Measurements from ENCODE around the gene AP1G1. TPM values are rescaled to one million over a fixed set of nuclear protein-coding genes. Genes with fewer than 3 reads are reported as not detected.

The AP1G1 gene
- total RNA-seq, 1 experiment from 2014 or later: 51.2 TPM

DNA sequence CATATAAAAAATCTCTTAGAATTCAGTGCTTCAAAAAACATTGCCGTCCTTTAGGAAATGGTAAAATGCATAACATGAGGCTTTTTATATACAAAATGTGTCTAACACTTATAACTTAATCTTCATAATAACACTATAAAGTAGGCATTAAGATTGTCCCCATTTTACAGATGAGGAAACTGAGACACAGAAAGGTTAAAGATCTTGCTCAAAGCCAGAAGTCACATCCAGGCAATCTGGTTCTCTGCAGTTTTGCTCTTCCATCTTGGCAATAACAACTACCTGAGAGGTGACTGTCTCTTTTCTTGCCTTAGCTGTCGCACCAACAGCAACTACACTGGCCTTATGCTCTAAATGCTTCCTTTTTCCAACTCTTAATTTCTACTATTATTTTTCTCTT is 24.5 kb downstream of the AP1G1 start:
- H4K20me1 ChIP-seq (ENCODE audit: low read length): 0 out of 2 replicates have a peak, but pooled peaks cover 5% of the 10 kb centered on the region
- no peaks in the 10 kb centered on the region for H3F3A ChIP-seq (ENCODE audit: low read length, unreplicated experiment)
- TF ChIP-seq, protein P1, sequence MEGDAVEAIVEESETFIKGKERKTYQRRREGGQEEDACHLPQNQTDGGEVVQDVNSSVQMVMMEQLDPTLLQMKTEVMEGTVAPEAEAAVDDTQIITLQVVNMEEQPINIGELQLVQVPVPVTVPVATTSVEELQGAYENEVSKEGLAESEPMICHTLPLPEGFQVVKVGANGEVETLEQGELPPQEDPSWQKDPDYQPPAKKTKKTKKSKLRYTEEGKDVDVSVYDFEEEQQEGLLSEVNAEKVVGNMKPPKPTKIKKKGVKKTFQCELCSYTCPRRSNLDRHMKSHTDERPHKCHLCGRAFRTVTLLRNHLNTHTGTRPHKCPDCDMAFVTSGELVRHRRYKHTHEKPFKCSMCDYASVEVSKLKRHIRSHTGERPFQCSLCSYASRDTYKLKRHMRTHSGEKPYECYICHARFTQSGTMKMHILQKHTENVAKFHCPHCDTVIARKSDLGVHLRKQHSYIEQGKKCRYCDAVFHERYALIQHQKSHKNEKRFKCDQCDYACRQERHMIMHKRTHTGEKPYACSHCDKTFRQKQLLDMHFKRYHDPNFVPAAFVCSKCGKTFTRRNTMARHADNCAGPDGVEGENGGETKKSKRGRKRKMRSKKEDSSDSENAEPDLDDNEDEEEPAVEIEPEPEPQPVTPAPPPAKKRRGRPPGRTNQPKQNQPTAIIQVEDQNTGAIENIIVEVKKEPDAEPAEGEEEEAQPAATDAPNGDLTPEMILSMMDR (conservative IDR thresholded peaks at IDR 0.05; ENCODE audit: low read depth, low read length): no peak
- TF ChIP-seq EZH2phosphoT487 (IDR thresholded peaks at IDR 0.05; ENCODE audit: borderline replicate concordance, low read length) (no peak), EZH2 (IDR thresholded peaks at IDR 0.05; ENCODE audit: low read length, unreplicated experiment) (no peak)
- no peak overlapping the region for H3K4me3 ChIP-seq (ENCODE audit: low read length)
- peaks cover 13% of the 10 kb centered on the region; the same call in 1 of the 2 replicates for H3K36me3 ChIP-seq (ENCODE audit: low read depth, low read length)
- intact Hi-C loops (cut with micrococcal nuclease): no loop called here
- H2AFZ ChIP-seq (ENCODE audit: low read length): no peak overlapping the region
- H3K27ac ChIP-seq (ENCODE audit: low read length): no peak overlapping the region
- no peak overlapping the region for H3K4me2 ChIP-seq (ENCODE audit: low read length)
- ChIA-PET POLR2A (ENCODE audit: unreplicated experiment) (no interaction called here), CTCF (no interaction called here)
- H3K79me2 ChIP-seq (ENCODE audit: low read length): peaks cover 59% of the 10 kb centered on the region
- BruUV-seq (replicated peaks): no TSS peak
- ATAC-seq (no peak), DNase-seq (no peak)
- no peaks in the 10 kb centered on the region for H3K9me2 ChIP-seq (replicated peaks; ENCODE audit: low read length)
- H3K9me3 ChIP-seq (ENCODE audit: low read length): no peaks in the 10 kb centered on the region
- peaks cover 11% of the 10 kb centered on the region for H3K4me1 ChIP-seq (ENCODE audit: insufficient read depth, low read length)
- no peak overlapping the region for H3K9ac ChIP-seq (ENCODE audit: low read length)
- no peaks in the 10 kb centered on the region for H3K27me3 ChIP-seq (ENCODE audit: low read length)

DNA sequence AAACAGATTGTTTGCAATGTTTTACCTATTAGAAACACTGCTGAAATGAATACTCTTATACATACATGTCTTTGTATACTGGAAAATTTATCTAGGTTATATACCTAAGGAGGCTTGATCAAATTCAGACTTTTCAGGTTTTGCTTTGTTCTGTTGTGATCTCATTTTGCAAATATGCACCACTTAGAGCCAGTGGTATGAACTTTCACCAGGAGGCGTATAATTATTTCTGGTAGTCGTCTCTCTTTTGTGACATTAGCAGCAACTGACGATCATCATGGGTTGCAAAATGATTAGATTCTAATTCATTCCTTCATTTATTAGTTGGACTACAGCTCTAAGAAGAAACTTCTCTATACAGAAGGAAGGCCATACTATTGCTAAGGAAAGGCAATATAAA is 26.9 kb downstream of the AP1G1 start:
- Histone ChIP-seq H3K27ac (ENCODE audit: low read length) (0 out of 2 replicates have a peak overlapping the region, but pooled peaks have one; percentile 7), H3K27me3 (ENCODE audit: low read length) (no peaks in the 10 kb centered on the region), H3K9me2 (replicated peaks; ENCODE audit: low read length) (no peaks in the 10 kb centered on the region), H3K4me1 (ENCODE audit: insufficient read depth, low read length) (peaks cover 11% of the 10 kb centered on the region), H3K79me2 (ENCODE audit: low read length) (peaks cover 60% of the 10 kb centered on the region), H3K36me3 (ENCODE audit: low read depth, low read length) (no peaks in the 10 kb centered on the region; the same call in 1 of the 2 replicates), H3K4me3 (ENCODE audit: low read length) (no peak overlapping the region), H3K4me2 (ENCODE audit: low read length) (peak overlapping the region; percentile 7), H3F3A (ENCODE audit: low read length, unreplicated experiment) (no peaks in the 10 kb centered on the region), H2AFZ (ENCODE audit: low read length) (no peak overlapping the region), H3K9me3 (ENCODE audit: low read length) (no peaks in the 10 kb centered on the region), H4K20me1 (ENCODE audit: low read length) (0 out of 2 replicates have a peak, but pooled peaks cover 5% of the 10 kb centered on the region), H3K9ac (ENCODE audit: low read length) (no peak overlapping the region)
- TF ChIP-seq, protein P1 (conservative IDR thresholded peaks at IDR 0.05; ENCODE audit: low read depth, low read length): no peak
- TF ChIP-seq EZH2phosphoT487 (IDR thresholded peaks at IDR 0.05; ENCODE audit: borderline replicate concordance, low read length): no peak
- TF ChIP-seq EZH2 (IDR thresholded peaks at IDR 0.05; ENCODE audit: low read length, unreplicated experiment): no peak
- ATAC-seq (peak; percentile 57), DNase-seq (peak; percentile 64)
- ChIA-PET CTCF (no interaction called here), POLR2A (ENCODE audit: unreplicated experiment) (no interaction called here)
- no TSS peak for BruUV-seq (replicated peaks)
- intact Hi-C loops (cut with micrococcal nuclease): no loop called here

DNA sequence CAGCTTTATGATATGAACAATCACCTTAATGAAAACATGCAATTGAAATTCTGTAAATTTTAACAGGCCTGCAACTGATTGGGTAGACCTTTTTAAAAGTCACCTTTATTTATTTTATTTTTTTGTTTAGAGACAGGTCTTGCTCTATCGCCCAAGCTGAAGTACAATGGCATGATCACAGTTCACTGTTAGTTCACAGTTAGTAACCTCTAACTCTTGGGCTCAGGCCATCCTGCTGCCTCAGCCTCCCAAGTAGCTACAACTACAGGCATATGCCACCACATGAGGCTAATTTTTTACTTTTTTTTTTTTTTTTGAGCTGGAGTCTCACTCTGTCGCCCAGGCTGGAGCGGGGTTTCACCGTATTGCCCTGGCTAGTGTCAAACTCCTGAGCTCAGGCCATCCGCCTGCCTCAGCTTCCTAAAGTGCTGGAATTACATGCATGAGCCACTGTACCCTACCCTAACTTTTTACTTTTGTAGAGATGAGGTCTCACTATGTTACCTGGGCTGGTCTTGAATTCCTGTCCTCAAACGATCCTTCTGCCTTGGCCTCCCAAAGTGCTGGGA is 28.0 kb downstream of the AP1G1 start:
- Histone ChIP-seq H3K36me3 (ENCODE audit: low read depth, low read length) (no peaks in the 10 kb centered on the region; the same call in 1 of the 2 replicates), H3K27me3 (ENCODE audit: low read length) (no peaks in the 10 kb centered on the region), H3K9ac (ENCODE audit: low read length) (no peak overlapping the region), H3K4me1 (ENCODE audit: insufficient read depth, low read length) (peaks cover 11% of the 10 kb centered on the region), H3K9me2 (replicated peaks; ENCODE audit: low read length) (no peaks in the 10 kb centered on the region), H3K4me2 (ENCODE audit: low read length) (no peak overlapping the region), H3K79me2 (ENCODE audit: low read length) (peaks cover 66% of the 10 kb centered on the region), H3K27ac (ENCODE audit: low read length) (no peak overlapping the region), H2AFZ (ENCODE audit: low read length) (no peak overlapping the region), H3K4me3 (ENCODE audit: low read length) (no peak overlapping the region), H3K9me3 (ENCODE audit: low read length) (no peaks in the 10 kb centered on the region), H4K20me1 (ENCODE audit: low read length) (0 out of 2 replicates have a peak, but pooled peaks cover 5% of the 10 kb centered on the region), H3F3A (ENCODE audit: low read length, unreplicated experiment) (no peaks in the 10 kb centered on the region)
- DNase-seq: no peak
- no TSS peak for BruUV-seq (replicated peaks)
- TF ChIP-seq EZH2 (IDR thresholded peaks at IDR 0.05; ENCODE audit: low read length, unreplicated experiment) (no peak), EZH2phosphoT487 (IDR thresholded peaks at IDR 0.05; ENCODE audit: borderline replicate concordance, low read length) (no peak)
- TF ChIP-seq, protein P1 (conservative IDR thresholded peaks at IDR 0.05; ENCODE audit: low read depth, low read length): no peak
- intact Hi-C loops (cut with micrococcal nuclease): no loop called here
- ChIA-PET POLR2A (ENCODE audit: unreplicated experiment) (interaction anchor here (0.6 kb wide), 2 partner anchors 104 to 199 kb away, joined by 4 read pairs; no protein-coding TSS in a partner anchor), CTCF (no interaction called here)
- no peak for ATAC-seq

Measured in PC-3 (cell line).